Fibroblast of lung (primary cell): Measurements from ENCODE around the gene SCUBE1. TPM values are rescaled to one million over a fixed set of nuclear protein-coding genes. Genes with fewer than 3 reads are reported as not detected.

ENCODE experiments used
- DNase-seq, 2 donors: peaks; one replicate each; pipeline versions ENCODE4 v3.0.0 to v3.0.0-alpha.2; 2010; ENCODE audit warnings: low read depth in 2 of 2
- H2AFZ ChIP-seq: 2 replicates; pipeline ENCODE4 v1.5.1; 2012; ENCODE audit warnings: low read length, control low read depth, inconsistent platforms
- H3K27ac ChIP-seq: 2 replicates; pipeline ENCODE4 v1.5.1; 2011; ENCODE audit warnings: low read length, control low read depth; ENCODE audit not compliant: insufficient read depth
- H3K27me3 ChIP-seq: 2 replicates; pipeline ENCODE4 v1.5.1; 2011; ENCODE audit warnings: mild to moderate bottlenecking, low read length; ENCODE audit not compliant: control insufficient read depth, insufficient read depth
- H3K36me3 ChIP-seq: 2 replicates; pipeline ENCODE4 v1.5.1; 2011; ENCODE audit warnings: low read length; ENCODE audit not compliant: control insufficient read depth, insufficient read depth
- H3K4me1 ChIP-seq: 2 replicates; pipeline ENCODE4 v1.5.1; 2011; ENCODE audit warnings: low read length; ENCODE audit not compliant: control insufficient read depth, insufficient read depth; ENCODE audit errors: extremely low read depth
- H3K4me2 ChIP-seq: 2 replicates; pipeline ENCODE4 v1.5.1; 2011; ENCODE audit warnings: low read length, control low read depth; ENCODE audit not compliant: insufficient read depth; ENCODE audit errors: extremely low read depth
- H3K4me3 ChIP-seq, 4 experiments: fragments of 200-600 bp in 1 of 4; sonication (generic) in 1 of 4; replicated peaks in 1 of 4; 2 replicates each; pipeline ENCODE4 v1.5.1; 2011 to 2016; ENCODE audit warnings: low read length in 4 of 4, low read depth in 3 of 4, mild to moderate bottlenecking in 3 of 4, control low read depth in 2 of 4, inconsistent platforms in 1 of 4, mixed read lengths in 1 of 4; ENCODE audit not compliant: insufficient read depth in 1 of 4; ENCODE audit errors: control extremely low read depth in 1 of 4
- H3K79me2 ChIP-seq: 2 replicates; pipeline ENCODE4 v1.5.1; 2012; ENCODE audit warnings: mild to moderate bottlenecking, low read length, inconsistent platforms; ENCODE audit not compliant: control insufficient read depth, insufficient read depth
- H3K9ac ChIP-seq: 2 replicates; pipeline ENCODE4 v1.5.1; 2011; ENCODE audit warnings: mild to moderate bottlenecking, low read length, control low read depth; ENCODE audit not compliant: insufficient read depth
- H3K9me3 ChIP-seq: 2 replicates; pipeline ENCODE4 v1.5.1; 2012; ENCODE audit warnings: low read depth, low read length; ENCODE audit not compliant: control insufficient read depth, insufficient read depth
- H4K20me1 ChIP-seq: 2 replicates; pipeline ENCODE4 v1.5.1; 2011; ENCODE audit warnings: low read length; ENCODE audit not compliant: control insufficient read depth, insufficient read depth; ENCODE audit errors: extremely low read depth
- CTCF ChIP-seq, 2 donors: IDR thresholded peaks in 1 of 2; conservative IDR thresholded peaks in 1 of 2; 1 replicate in 1 of 2; 2 replicates in 1 of 2; pipeline ENCODE4 v1.5.1; 2011 to 2012; ENCODE audit warnings: low read length in 2 of 2, control low read depth in 1 of 2, inconsistent platforms in 1 of 2, low read depth in 1 of 2, mild to moderate bottlenecking in 1 of 2
- EZH2 ChIP-seq: IDR thresholded peaks from 2 replicates; pipeline ENCODE4 v1.5.1; 2012; ENCODE audit warnings: low read length, control low read depth, mild to moderate bottlenecking; ENCODE audit errors: missing control alignments
- polyA plus RNA-seq, 2 donors: library from polyadenylated mRNA; depleted of rRNA in 1 of 2; stranded (reverse) in 1 of 2; unstranded in 1 of 2; fragments of >200 nt; gene quantifications; 2 replicates each; pipeline ENCODE4 v1.2.1, GENCODE V29; 2011 to 2012; ENCODE audit warnings: missing spikeins in 1 of 2
- total RNA-seq: library from RNA; depleted of rRNA; stranded (reverse); fragments of >200 nt; gene quantifications from 2 replicates; pipeline ENCODE4 v1.2.1, GENCODE V29; 2014

The SCUBE1 gene
- total and polyA plus RNA-seq, 2 donors (not counting 1 experiment from before 2014, with no cell fraction given): 0.17 TPM; not detected in 1

- H4K20me1 ChIP-seq: no peaks in the 10 kb centered on the region
- H3K4me2 ChIP-seq: no peak overlapping the region
- no peaks in the 10 kb centered on the region for H3K4me1 ChIP-seq
- no peaks in the 10 kb centered on the region for H3K79me2 ChIP-seq
- no peak overlapping the region for H2AFZ ChIP-seq
- no peaks in the 10 kb centered on the region for H3K36me3 ChIP-seq
- H3K9ac ChIP-seq: no peak overlapping the region
- H3K27ac ChIP-seq: no peak overlapping the region
- TF ChIP-seq EZH2 (no peak), CTCF (conservative IDR thresholded peaks at IDR 0.05 in 1 of 2, IDR thresholded peaks at IDR 0.05 in 1 of 2; ENCODE audit: low read depth in 1 of 2, low read length in 2 of 2) (no peak)
- peak in 1 of 2 donors; percentile 55 for DNase-seq
- H3K4me3 ChIP-seq: no peak overlapping the region
- H3K27me3 ChIP-seq: peaks cover 9% of the 10 kb centered on the region
- H3K9me3 ChIP-seq: no peaks in the 10 kb centered on the region
These were observed 145.8 kb downstream of the SCUBE1 start for GRCh38 chr22:43197271-43197941.

- H3K4me2 ChIP-seq: no peak overlapping the region
- no peaks in the 10 kb centered on the region for H3K9me3 ChIP-seq
- peaks cover 4% of the 10 kb centered on the region for H3K27me3 ChIP-seq
- DNase-seq: no peak
- no peak overlapping the region for H3K4me3 ChIP-seq
- no peak overlapping the region for H2AFZ ChIP-seq
- H3K79me2 ChIP-seq: no peaks in the 10 kb centered on the region
- H3K36me3 ChIP-seq: no peaks in the 10 kb centered on the region
- H4K20me1 ChIP-seq: no peaks in the 10 kb centered on the region
- no peak overlapping the region for H3K9ac ChIP-seq
- H3K27ac ChIP-seq: no peak overlapping the region
- TF ChIP-seq CTCF (conservative IDR thresholded peaks at IDR 0.05 in 1 of 2, IDR thresholded peaks at IDR 0.05 in 1 of 2; ENCODE audit: low read depth in 1 of 2, low read length in 2 of 2) (no peak), EZH2 (no peak)
- no peaks in the 10 kb centered on the region for H3K4me1 ChIP-seq
These were observed 151.3 kb downstream of the SCUBE1 start for GRCh38 chr22:43191831-43192230.

- Histone ChIP-seq H3K79me2 (peaks cover 6% of the 10 kb centered on the region), H4K20me1 (no peaks in the 10 kb centered on the region), H3K36me3 (no peaks in the 10 kb centered on the region), H2AFZ (peak overlapping the region; percentile 23), H3K9me3 (no peaks in the 10 kb centered on the region), H3K27me3 (peaks cover 4% of the 10 kb centered on the region), H3K4me2 (no peak overlapping the region), H3K9ac (no peak overlapping the region), H3K27ac (no peak overlapping the region), H3K4me3 (no peak overlapping the region), H3K4me1 (peaks cover 5% of the 10 kb centered on the region)
- TF ChIP-seq EZH2 (no peak), CTCF (conservative IDR thresholded peaks at IDR 0.05 in 1 of 2, IDR thresholded peaks at IDR 0.05 in 1 of 2; ENCODE audit: low read depth in 1 of 2, low read length in 2 of 2) (no peak)
- no peak for DNase-seq
These were observed 154.2 kb downstream of the SCUBE1 start for GRCh38 chr22:43188829-43189545.
